Right lobe of liver (tissue), 6 donors: Measurements from ENCODE around the gene TMEM225. TPM values are rescaled to one million over a fixed set of nuclear protein-coding genes. Genes with fewer than 3 reads are reported as not detected.

Source experiments
- ATAC-seq, 4 donors: fragments of 200-7000 bp; cut with Tn5 transposase; one replicate each; pipeline ENCODE4 v1.9.1; 2020; ENCODE audit warnings: mild to moderate bottlenecking in 4 of 4, moderate library complexity in 4 of 4
- DNase-seq, 3 donors: peaks; one replicate each; pipeline ENCODE4 v3.0.0-alpha.2; 2020
- H3K27ac ChIP-seq, 3 donors: fragments of 200-600 bp; one replicate each; pipeline ENCODE4 v1.8.0; 2022
- H3K27me3 ChIP-seq, 2 donors: fragments of 200-600 bp; one replicate each; pipeline ENCODE4 v1.8.0; 2022
- H3K36me3 ChIP-seq, 4 donors: fragments of 200-600 bp; sonication (generic) in 1 of 4; one replicate each; pipeline versions ENCODE4 v1.5.1 to v1.8.0; 2017 to 2022; ENCODE audit warnings: control low read depth in 1 of 4
- H3K4me1 ChIP-seq, 4 donors: fragments of 200-600 bp; sonication (generic) in 1 of 4; one replicate each; pipeline versions ENCODE4 v1.5.1 to v1.8.0; 2017 to 2022; ENCODE audit warnings: control low read depth in 1 of 4
- H3K4me3 ChIP-seq, 3 donors: fragments of 200-600 bp; one replicate each; pipeline ENCODE4 v1.8.0; 2022
- H3K9me3 ChIP-seq, 4 donors: fragments of 200-600 bp; sonication (generic) in 1 of 4; one replicate each; pipeline versions ENCODE4 v1.5.1 to v1.8.0; 2017 to 2022; ENCODE audit warnings: control low read depth in 1 of 4
- CTCF ChIP-seq, 4 donors: fragments of 200-600 bp in 3 of 4; fragments of 450-650 bp in 1 of 4; IDR thresholded peaks; one replicate each; pipeline versions ENCODE4 v1.5.1 to v1.8.0; 2016 to 2022; ENCODE audit warnings: antibody characterized with exemption in 4 of 4, mild to moderate bottlenecking in 2 of 4
- POLR2A ChIP-seq: fragments of 450-650 bp; IDR thresholded peaks from one replicate; pipeline ENCODE4 v1.6.1; 2017; ENCODE audit warnings: antibody characterized with exemption, mild to moderate bottlenecking
- WGBS: methylation state at CpG from one replicate; pipeline ENCODE4 v1.1.6; 2018; ENCODE audit warnings: low coverage, low lambda C conversion rate; ENCODE audit not compliant: insufficient coverage; ENCODE audit errors: missing lambda C conversion rate; 5-methylcytosine and 5-hydroxymethylcytosine counted together
- intact Hi-C, 2 donors: fragments of 100-400 bp; cut with DNase I; formaldehyde crosslinking; loops; one replicate each; pipeline versions ENCODE4 v1.11.2 to v1.14.1; 2022
- total RNA-seq, 6 experiments: library from RNA; depleted of rRNA in 2 of 6; stranded (reverse); fragments of >200 nt in 2 of 6; fragmentation: NEBNext Ultra II Directional in 3 of 6; extraction: Animal tissue kit (Norgen Biotek cat#: 25700) in 3 of 6; gene quantifications; one replicate each; pipeline versions ENCODE4 v1.1.0 to v1.2.4, GENCODE V29; 2016 to 2023
- donor health status: DM: no; HTN: yes; CAD: no.
- donor health status: DM: no; HTN: no; CAD: no.
- donor health status: DM: no; HTN: no; CAD: no.
- donor health status: DM: no; HTN: yes; CAD: no.
- donor health status: DM: no; HTN: yes; CAD: no.

TMEM225 gene
- total RNA-seq, 6 experiments from 2014 or later: not detected

DNA sequence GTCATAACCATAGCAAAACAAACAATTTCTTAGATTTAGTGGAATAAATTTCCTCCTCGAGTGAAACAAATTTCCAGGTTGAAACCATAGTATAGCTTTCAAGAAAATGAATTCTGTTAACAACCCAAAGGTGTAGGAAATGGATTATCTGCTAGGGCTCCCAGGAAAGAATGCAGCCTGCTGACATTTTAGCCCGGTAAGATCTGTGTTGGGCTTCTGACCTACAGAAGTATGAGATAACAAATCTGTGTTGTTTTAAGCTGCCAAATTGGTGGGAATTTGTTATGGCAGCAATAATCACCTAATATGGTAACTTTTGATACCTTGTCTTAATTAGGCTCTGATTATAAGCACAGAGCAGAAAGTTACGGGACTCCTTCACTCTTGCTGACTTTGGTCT is 47.3 kb downstream of the TMEM225 start:
- H3K4me1 ChIP-seq: no peaks in the 10 kb centered on the region
- TF ChIP-seq CTCF (IDR thresholded peaks at IDR 0.05) (no peak), POLR2A (no peak)
- ATAC-seq (no peak), DNase-seq (no peak)
- WGBS: 36% methylated on average over 3 of the region's 3 CpGs
- no peaks in the 10 kb centered on the region for H3K36me3 ChIP-seq
- H3K9me3 ChIP-seq: no peaks in the 10 kb centered on the region
- no peaks in the 10 kb centered on the region for H3K27me3 ChIP-seq
- H3K27ac ChIP-seq: no peak overlapping the region
- H3K4me3 ChIP-seq: no peak overlapping the region
- intact Hi-C loops: no loop called here

GRCh38 chr11:123833095-123833494 is 52.4 kb downstream of the TMEM225 start:
- Histone ChIP-seq H3K36me3 (no peaks in the 10 kb centered on the region), H3K9me3 (no peaks in the 10 kb centered on the region), H3K27me3 (no peaks in the 10 kb centered on the region), H3K4me1 (no peaks in the 10 kb centered on the region), H3K27ac (no peak overlapping the region), H3K4me3 (no peak overlapping the region)
- ATAC-seq: no peak
- TF ChIP-seq CTCF (IDR thresholded peaks at IDR 0.05) (no peak), POLR2A (no peak)
- 32% methylated on average over 2 of the region's 2 CpGs for WGBS
- intact Hi-C loops: no loop called here
- no peak for DNase-seq

Other genes starting within 250 kb of the TMEM225 start
- gene SCN3B, start 231.0 kb downstream of the TMEM225 start, total RNA-seq: under 1 TPM in 5 of 6 experiments, not detected in 1; 0.04 to 0.20 (median 0.09) TPM
- gene ZNF202, start 144.0 kb downstream of the TMEM225 start, total RNA-seq: 1 to 10 TPM; 2.0 to 4.0 (median 2.7) TPM
- gene OR6X1, start 131.2 kb downstream of the TMEM225 start, total RNA-seq: not detected
- gene OR6M1, start 79.3 kb downstream of the TMEM225 start, total RNA-seq: not detected
- gene OR8D4, start 16.5 kb upstream of the TMEM225 start, total RNA-seq: not detected
- gene OR4D5, start 53.9 kb upstream of the TMEM225 start, total RNA-seq: not detected
- not detected for gene OR6T1, start 58.2 kb upstream of the TMEM225 start, total RNA-seq
- not detected for gene OR10S1, start 92.1 kb upstream of the TMEM225 start, total RNA-seq
- gene OR10G6, start 109.5 kb upstream of the TMEM225 start, total RNA-seq: not detected
- not detected for gene OR10G4, start 127.3 kb upstream of the TMEM225 start, total RNA-seq
- not detected for gene OR10G9, start 137.3 kb upstream of the TMEM225 start, total RNA-seq
- not detected for gene OR10G8, start 141.1 kb upstream of the TMEM225 start, total RNA-seq
- gene OR10G7, start 155.7 kb upstream of the TMEM225 start, total RNA-seq: not detected
- gene VWA5A, start 229.8 kb upstream of the TMEM225 start, total RNA-seq: 1 to 10 TPM; 3.5 to 9.0 (median 5.8) TPM